HEK293 (cell line): Measurements from ENCODE around the gene ANOS1.

Source experiments
- CTCF ChIA-PET: fragments of 350-600 bp; formaldehyde crosslinking; extraction: SDS; loops from one replicate; lab custom pipeline; 2021; ENCODE audit warnings: antibody characterized with exemption; lab: Yijun Ruan, JAX
- POLR2A ChIA-PET: fragments of 300-600 bp; formaldehyde crosslinking; extraction: SDS; loops from one replicate; lab custom pipeline; 2020; ENCODE audit warnings: antibody characterized with exemption, inconsistent platforms; lab: Yijun Ruan, JAX
- H3K27ac ChIP-seq: fragments of 200-500 bp; sonication (Bioruptor generic); 2 replicates; pipeline ENCODE4 v1.5.1; 2014; ENCODE audit warnings: low read depth, low read length, control low read depth, inconsistent platforms; ENCODE audit errors: extremely low read depth
- H3K36me3 ChIP-seq, 2 experiments: fragments of 200-500 bp in 1 of 2; sonication (Bioruptor generic) in 1 of 2; 1 replicate in 1 of 2; 2 replicates in 1 of 2; pipeline ENCODE4 v1.5.1; 2014 to 2017; ENCODE audit warnings: inconsistent platforms in 2 of 2, low read length in 2 of 2; ENCODE audit not compliant: control insufficient read depth in 2 of 2, insufficient read depth in 1 of 2
- H3K4me1 ChIP-seq: fragments of 200-500 bp; sonication (Bioruptor generic); 2 replicates; pipeline ENCODE4 v1.5.1; 2014; ENCODE audit warnings: mild to moderate bottlenecking, low read length, inconsistent platforms; ENCODE audit not compliant: control insufficient read depth, insufficient read depth
- H3K4me3 ChIP-seq: 2 replicates; pipeline ENCODE4 v1.5.1; 2011; ENCODE audit warnings: low read depth, mild to moderate bottlenecking, control low read depth, low read length, moderate library complexity
- H3K9me3 ChIP-seq: fragments of 200-500 bp; sonication (Bioruptor generic); 2 replicates; pipeline ENCODE4 v1.5.1; 2014; ENCODE audit warnings: low read depth, low read length, inconsistent platforms; ENCODE audit not compliant: control insufficient read depth, insufficient read depth
- BCL11A ChIP-seq: fragments of 450-650 bp; formaldehyde crosslinking; IDR thresholded peaks from 2 replicates; pipeline ENCODE4 v1.5.1; 2016; ENCODE audit warnings: low read depth, missing biosample characterization, missing genetic modification characterization
- FEZF1 ChIP-seq: fragments of 450-650 bp; formaldehyde crosslinking; IDR thresholded peaks from 2 replicates; pipeline ENCODE4 v1.5.1; 2016; ENCODE audit warnings: missing biosample characterization, missing genetic modification characterization
- SCRT1 ChIP-seq: fragments of 450-650 bp; formaldehyde crosslinking; IDR thresholded peaks from 2 replicates; pipeline ENCODE4 v1.5.1; 2016; ENCODE audit warnings: missing biosample characterization, missing genetic modification characterization, borderline replicate concordance
- TCF7L2 ChIP-seq: IDR thresholded peaks from 2 replicates; pipeline ENCODE4 v1.6.1; 2011; ENCODE audit warnings: low read depth, mild to moderate bottlenecking, inconsistent platforms, low read length, moderate library complexity, borderline replicate concordance
- ZBTB26 ChIP-seq: fragments of 450-650 bp; formaldehyde crosslinking; optimal IDR thresholded peaks from 2 replicates; pipeline ENCODE3; 2016; ENCODE audit warnings: missing biosample characterization, mild to moderate bottlenecking, missing genetic modification characterization
- ZNF223 ChIP-seq: fragments of 450-650 bp; formaldehyde crosslinking; IDR thresholded peaks from 2 replicates; pipeline ENCODE4 v1.5.1; 2016; ENCODE audit warnings: missing biosample characterization, missing genetic modification characterization
- ZNF24 ChIP-seq: fragments of 450-650 bp; formaldehyde crosslinking; IDR thresholded peaks from 2 replicates; pipeline ENCODE4 v1.5.1; 2016; ENCODE audit warnings: missing biosample characterization, missing genetic modification characterization
- ZNF311 ChIP-seq: fragments of 450-650 bp; formaldehyde crosslinking; IDR thresholded peaks from 2 replicates; pipeline ENCODE4 v1.5.1; 2017; ENCODE audit warnings: missing biosample characterization, missing genetic modification characterization, borderline replicate concordance
- ZNF335 ChIP-seq: fragments of 450-650 bp; formaldehyde crosslinking; conservative IDR thresholded peaks from 2 replicates; pipeline ENCODE4 v1.5.1; 2016; ENCODE audit warnings: missing biosample characterization, missing genetic modification characterization
- ZNF391 ChIP-seq: fragments of 450-650 bp; formaldehyde crosslinking; IDR thresholded peaks from 2 replicates; pipeline ENCODE4 v1.5.1; 2016; ENCODE audit warnings: low read depth, missing biosample characterization, missing genetic modification characterization, borderline replicate concordance
- ZNF394 ChIP-seq: fragments of 450-650 bp; formaldehyde crosslinking; IDR thresholded peaks from 2 replicates; pipeline ENCODE4 v1.5.1; 2016; ENCODE audit warnings: missing biosample characterization, missing genetic modification characterization, mild to moderate bottlenecking, moderate library complexity, borderline replicate concordance
- ZNF416 ChIP-seq: fragments of 450-650 bp; formaldehyde crosslinking; IDR thresholded peaks from 2 replicates; pipeline ENCODE4 v1.5.1; 2016; ENCODE audit warnings: missing biosample characterization, missing genetic modification characterization
- ZNF423 ChIP-seq: fragments of 450-650 bp; formaldehyde crosslinking; IDR thresholded peaks from 2 replicates; pipeline ENCODE4 v1.5.1; 2016; ENCODE audit warnings: missing biosample characterization, missing genetic modification characterization
- ZNF555 ChIP-seq: fragments of 450-650 bp; formaldehyde crosslinking; conservative IDR thresholded peaks from 2 replicates; pipeline ENCODE4 v1.5.1; 2017; ENCODE audit warnings: missing biosample characterization, mild to moderate bottlenecking, missing genetic modification characterization, inconsistent platforms
- ZNF558 ChIP-seq: fragments of 450-650 bp; formaldehyde crosslinking; IDR thresholded peaks from 2 replicates; pipeline ENCODE4 v1.5.1; 2016; ENCODE audit warnings: missing biosample characterization, missing genetic modification characterization
- ZNF571 ChIP-seq: fragments of 450-650 bp; formaldehyde crosslinking; IDR thresholded peaks from 2 replicates; pipeline ENCODE4 v1.5.0; 2017; ENCODE audit warnings: missing biosample characterization, missing genetic modification characterization
- ZNF621 ChIP-seq: fragments of 450-650 bp; formaldehyde crosslinking; IDR thresholded peaks from 2 replicates; pipeline ENCODE4 v1.5.1; 2017; ENCODE audit warnings: missing biosample characterization, missing genetic modification characterization
- ZNF624 ChIP-seq: fragments of 450-650 bp; formaldehyde crosslinking; IDR thresholded peaks from 2 replicates; pipeline ENCODE4 v1.5.1; 2017; ENCODE audit warnings: missing biosample characterization, missing genetic modification characterization
- ZNF626 ChIP-seq: fragments of 450-650 bp; sonication (Bioruptor Pico); formaldehyde crosslinking; IDR thresholded peaks from 2 replicates; pipeline ENCODE4 v1.5.1; 2018; ENCODE audit warnings: missing biosample characterization, missing genetic modification characterization, inconsistent platforms
- ZNF664 ChIP-seq: fragments of 450-650 bp; formaldehyde crosslinking; IDR thresholded peaks from 2 replicates; pipeline ENCODE4 v1.5.1; 2016; ENCODE audit warnings: missing biosample characterization, missing genetic modification characterization
- ZNF768 ChIP-seq: fragments of 450-650 bp; formaldehyde crosslinking; IDR thresholded peaks from 2 replicates; pipeline ENCODE4 v1.5.1; 2018; ENCODE audit warnings: missing biosample characterization, mild to moderate bottlenecking, missing genetic modification characterization
- ZNF785 ChIP-seq: fragments of 450-650 bp; formaldehyde crosslinking; IDR thresholded peaks from 2 replicates; pipeline ENCODE4 v1.5.1; 2016; ENCODE audit warnings: missing biosample characterization, missing genetic modification characterization
- ZSCAN5A ChIP-seq: fragments of 450-650 bp; formaldehyde crosslinking; IDR thresholded peaks from 2 replicates; pipeline ENCODE4 v1.5.1; 2016; ENCODE audit warnings: missing biosample characterization, missing genetic modification characterization
- TF ChIP-seq, protein P1 (sequence below): fragments of 450-650 bp; formaldehyde crosslinking; IDR thresholded peaks from 2 replicates; pipeline ENCODE4 v1.5.1; 2016; ENCODE audit warnings: missing biosample characterization, missing genetic modification characterization
- TF ChIP-seq, protein P2 (sequence below): fragments of 450-650 bp; formaldehyde crosslinking; IDR thresholded peaks from 2 replicates; pipeline ENCODE4 v1.5.1; 2017; ENCODE audit warnings: missing biosample characterization, missing genetic modification characterization
- TF ChIP-seq, protein P3 (sequence below): fragments of 450-650 bp; IDR thresholded peaks from 2 replicates; pipeline ENCODE4 v1.5.1; 2018; ENCODE audit warnings: missing biosample characterization, mild to moderate bottlenecking, missing genetic modification characterization

Gene ANOS1

DNA sequence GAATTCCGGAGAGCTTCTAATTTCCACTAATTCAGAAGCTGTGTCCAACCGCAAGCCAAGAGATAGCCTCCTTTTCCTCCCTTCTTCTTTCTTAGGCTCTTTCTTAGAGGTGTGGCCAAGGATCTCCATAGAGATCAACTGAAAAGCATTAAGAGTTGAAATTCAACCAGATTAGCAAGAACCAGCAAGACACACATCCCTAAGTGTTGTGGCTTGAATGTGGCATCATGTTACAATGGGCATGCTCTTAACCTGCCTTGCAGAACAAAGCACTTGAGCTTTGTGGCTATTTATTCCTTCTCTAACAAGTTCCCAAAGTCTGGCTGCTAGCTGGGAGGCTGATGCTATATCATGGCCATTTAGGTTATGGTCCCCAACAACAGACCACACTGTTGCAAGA, 10.4 kb downstream of the ANOS1 start (continued):
- no peak for TF ChIP-seq ZSCAN5A
- TF ChIP-seq, protein P1, sequence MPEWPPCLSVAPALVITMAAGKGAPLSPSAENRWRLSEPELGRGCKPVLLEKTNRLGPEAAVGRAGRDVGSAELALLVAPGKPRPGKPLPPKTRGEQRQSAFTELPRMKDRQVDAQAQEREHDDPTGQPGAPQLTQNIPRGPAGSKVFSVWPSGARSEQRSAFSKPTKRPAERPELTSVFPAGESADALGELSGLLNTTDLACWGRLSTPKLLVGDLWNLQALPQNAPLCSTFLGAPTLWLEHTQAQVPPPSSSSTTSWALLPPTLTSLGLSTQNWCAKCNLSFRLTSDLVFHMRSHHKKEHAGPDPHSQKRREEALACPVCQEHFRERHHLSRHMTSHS: no peak
- no peak for TF ChIP-seq ZNF394 (tag by site-specific recombination)
- TF ChIP-seq ZNF335 (tag by site-specific recombination): no peak
- no peak for TF ChIP-seq ZNF664 (tag by site-specific recombination)
- no peak for TF ChIP-seq ZNF555
- 0 out of 2 replicates have a peak, but pooled peaks have one; percentile 9 for TF ChIP-seq SCRT1 (tag by site-specific recombination)

DNA sequence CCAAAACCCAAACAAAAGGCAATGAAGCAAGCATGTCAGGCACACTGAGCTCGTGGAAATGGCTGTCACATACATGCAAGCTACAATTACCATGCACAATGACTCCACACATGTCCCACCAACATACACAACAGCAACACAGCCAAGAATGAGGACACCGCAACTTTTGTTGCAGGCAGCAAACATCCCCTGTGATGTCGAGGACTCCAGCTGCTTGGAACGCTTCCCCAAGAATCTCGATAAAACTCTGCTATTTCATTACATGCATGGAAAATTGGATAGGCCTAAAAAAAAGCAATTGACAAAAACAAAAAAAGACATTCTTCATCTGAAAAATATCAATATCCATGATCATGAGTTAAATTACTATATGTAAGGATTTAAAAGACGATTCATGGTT, 11.8 kb downstream of the ANOS1 start:
- POLR2A ChIA-PET: no interaction called here
- Histone ChIP-seq H3K36me3 (no peaks in the 10 kb centered on the region), H3K9me3 (no peaks in the 10 kb centered on the region), H3K4me1 (peaks cover 3% of the 10 kb centered on the region; the same call in 1 of the 2 replicates), H3K4me3 (no peak overlapping the region)
- CTCF ChIA-PET: no interaction called here
- no peak for TF ChIP-seq FEZF1 (tag by site-specific recombination)
- TF ChIP-seq ZNF391 (tag by site-specific recombination): no peak
- TF ChIP-seq, protein P2, sequence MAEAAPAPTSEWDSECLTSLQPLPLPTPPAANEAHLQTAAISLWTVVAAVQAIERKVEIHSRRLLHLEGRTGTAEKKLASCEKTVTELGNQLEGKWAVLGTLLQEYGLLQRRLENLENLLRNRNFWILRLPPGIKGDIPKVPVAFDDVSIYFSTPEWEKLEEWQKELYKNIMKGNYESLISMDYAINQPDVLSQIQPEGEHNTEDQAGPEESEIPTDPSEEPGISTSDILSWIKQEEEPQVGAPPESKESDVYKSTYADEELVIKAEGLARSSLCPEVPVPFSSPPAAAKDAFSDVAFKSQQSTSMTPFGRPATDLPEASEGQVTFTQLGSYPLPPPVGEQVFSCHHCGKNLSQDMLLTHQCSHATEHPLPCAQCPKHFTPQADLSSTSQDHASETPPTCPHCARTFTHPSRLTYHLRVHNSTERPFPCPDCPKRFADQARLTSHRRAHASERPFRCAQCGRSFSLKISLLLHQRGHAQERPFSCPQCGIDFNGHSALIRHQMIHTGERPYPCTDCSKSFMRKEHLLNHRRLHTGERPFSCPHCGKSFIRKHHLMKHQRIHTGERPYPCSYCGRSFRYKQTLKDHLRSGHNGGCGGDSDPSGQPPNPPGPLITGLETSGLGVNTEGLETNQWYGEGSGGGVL (tag by site-specific recombination): no peak
- no peak for TF ChIP-seq TCF7L2
- no peak for TF ChIP-seq ZNF571
- TF ChIP-seq ZSCAN5A: no peak
- TF ChIP-seq ZNF624 (tag by site-specific recombination): no peak
- no peak for TF ChIP-seq ZNF423 (tag by site-specific recombination)
- TF ChIP-seq ZNF311 (tag by site-specific recombination): no peak
- no peak for TF ChIP-seq ZNF621 (tag by site-specific recombination)
- TF ChIP-seq, all 188 proteins: peak for 0
- H3K27ac ChIP-seq: no peak overlapping the region

- POLR2A ChIA-PET: no interaction called here
- Histone ChIP-seq H3K4me3 (no peak overlapping the region), H3K27ac (no peak overlapping the region), H3K4me1 (peaks cover 3% of the 10 kb centered on the region; the same call in 1 of the 2 replicates), H3K36me3 (no peaks in the 10 kb centered on the region), H3K9me3 (no peaks in the 10 kb centered on the region)
- CTCF ChIA-PET: no interaction called here
- TF ChIP-seq ZBTB26 (tag by site-specific recombination): no peak
- no peak for TF ChIP-seq BCL11A (tag by site-specific recombination)
- TF ChIP-seq, protein P1: no peak
- no peak for TF ChIP-seq ZNF558 (tag by site-specific recombination)
- TF ChIP-seq ZNF785 (tag by site-specific recombination): no peak
- no peak for TF ChIP-seq ZNF416 (tag by site-specific recombination)
- no peak for TF ChIP-seq ZNF626 (tag by site-specific recombination)
- TF ChIP-seq ZNF223 (tag by site-specific recombination): no peak
- TF ChIP-seq ZNF768 (tag by site-specific recombination): no peak
- TF ChIP-seq ZNF24 (tag by site-specific recombination): no peak
- TF ChIP-seq, protein P3, sequence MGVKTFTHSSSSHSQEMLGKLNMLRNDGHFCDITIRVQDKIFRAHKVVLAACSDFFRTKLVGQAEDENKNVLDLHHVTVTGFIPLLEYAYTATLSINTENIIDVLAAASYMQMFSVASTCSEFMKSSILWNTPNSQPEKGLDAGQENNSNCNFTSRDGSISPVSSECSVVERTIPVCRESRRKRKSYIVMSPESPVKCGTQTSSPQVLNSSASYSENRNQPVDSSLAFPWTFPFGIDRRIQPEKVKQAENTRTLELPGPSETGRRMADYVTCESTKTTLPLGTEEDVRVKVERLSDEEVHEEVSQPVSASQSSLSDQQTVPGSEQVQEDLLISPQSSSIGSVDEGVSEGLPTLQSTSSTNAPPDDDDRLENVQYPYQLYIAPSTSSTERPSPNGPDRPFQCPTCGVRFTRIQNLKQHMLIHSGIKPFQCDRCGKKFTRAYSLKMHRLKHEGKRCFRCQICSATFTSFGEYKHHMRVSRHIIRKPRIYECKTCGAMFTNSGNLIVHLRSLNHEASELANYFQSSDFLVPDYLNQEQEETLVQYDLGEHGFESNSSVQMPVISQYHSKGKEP (tag by site-specific recombination): no peak
These were observed 14.6 kb downstream of the ANOS1 start for GRCh38 chrX:8717354-8717753.
